ENCODE data around the gene DHX58. TPM values are rescaled to one million over a fixed set of nuclear protein-coding genes. Genes with fewer than 3 reads are reported as not detected.

DHX58 gene
- total RNA-seq, 1 donor from 2014 or later = 4.6 TPM

- DNase-seq (ENCODE audit: low read depth) = no peak
- TF ChIP-seq, protein P1, sequence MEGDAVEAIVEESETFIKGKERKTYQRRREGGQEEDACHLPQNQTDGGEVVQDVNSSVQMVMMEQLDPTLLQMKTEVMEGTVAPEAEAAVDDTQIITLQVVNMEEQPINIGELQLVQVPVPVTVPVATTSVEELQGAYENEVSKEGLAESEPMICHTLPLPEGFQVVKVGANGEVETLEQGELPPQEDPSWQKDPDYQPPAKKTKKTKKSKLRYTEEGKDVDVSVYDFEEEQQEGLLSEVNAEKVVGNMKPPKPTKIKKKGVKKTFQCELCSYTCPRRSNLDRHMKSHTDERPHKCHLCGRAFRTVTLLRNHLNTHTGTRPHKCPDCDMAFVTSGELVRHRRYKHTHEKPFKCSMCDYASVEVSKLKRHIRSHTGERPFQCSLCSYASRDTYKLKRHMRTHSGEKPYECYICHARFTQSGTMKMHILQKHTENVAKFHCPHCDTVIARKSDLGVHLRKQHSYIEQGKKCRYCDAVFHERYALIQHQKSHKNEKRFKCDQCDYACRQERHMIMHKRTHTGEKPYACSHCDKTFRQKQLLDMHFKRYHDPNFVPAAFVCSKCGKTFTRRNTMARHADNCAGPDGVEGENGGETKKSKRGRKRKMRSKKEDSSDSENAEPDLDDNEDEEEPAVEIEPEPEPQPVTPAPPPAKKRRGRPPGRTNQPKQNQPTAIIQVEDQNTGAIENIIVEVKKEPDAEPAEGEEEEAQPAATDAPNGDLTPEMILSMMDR (conservative IDR thresholded peaks at IDR 0.05; ENCODE audit: low read depth, low read length) = no peak
- H3K4me3 ChIP-seq (ENCODE audit: low read depth, low read length) = no peak overlapping the region
Measured at GRCh38 chr17:42078396-42079043, 34.0 kb downstream of the DHX58 start.

- H3K4me3 ChIP-seq (ENCODE audit: low read depth, low read length) = no peak overlapping the region
- DNase-seq (ENCODE audit: low read depth) = no peak
- TF ChIP-seq, protein P1 (conservative IDR thresholded peaks at IDR 0.05; ENCODE audit: low read depth, low read length) = no peak
Measured at GRCh38 chr17:42077755-42078154, 34.8 kb downstream of the DHX58 start.

- DNase-seq (ENCODE audit: low read depth) = no peak
- TF ChIP-seq, protein P1 (conservative IDR thresholded peaks at IDR 0.05; ENCODE audit: low read depth, low read length) = no peak
- no peak overlapping the region for H3K4me3 ChIP-seq (ENCODE audit: low read depth, low read length)
Measured at GRCh38 chr17:42076797-42077559, 35.5 kb downstream of the DHX58 start.

GRCh38 chr17:42075789-42076188, 36.7 kb downstream of the DHX58 start:
- H3K4me3 ChIP-seq (ENCODE audit: low read depth, low read length) = no peak overlapping the region
- no peak for DNase-seq (ENCODE audit: low read depth)
- TF ChIP-seq, protein P1 (conservative IDR thresholded peaks at IDR 0.05; ENCODE audit: low read depth, low read length) = no peak

DNA sequence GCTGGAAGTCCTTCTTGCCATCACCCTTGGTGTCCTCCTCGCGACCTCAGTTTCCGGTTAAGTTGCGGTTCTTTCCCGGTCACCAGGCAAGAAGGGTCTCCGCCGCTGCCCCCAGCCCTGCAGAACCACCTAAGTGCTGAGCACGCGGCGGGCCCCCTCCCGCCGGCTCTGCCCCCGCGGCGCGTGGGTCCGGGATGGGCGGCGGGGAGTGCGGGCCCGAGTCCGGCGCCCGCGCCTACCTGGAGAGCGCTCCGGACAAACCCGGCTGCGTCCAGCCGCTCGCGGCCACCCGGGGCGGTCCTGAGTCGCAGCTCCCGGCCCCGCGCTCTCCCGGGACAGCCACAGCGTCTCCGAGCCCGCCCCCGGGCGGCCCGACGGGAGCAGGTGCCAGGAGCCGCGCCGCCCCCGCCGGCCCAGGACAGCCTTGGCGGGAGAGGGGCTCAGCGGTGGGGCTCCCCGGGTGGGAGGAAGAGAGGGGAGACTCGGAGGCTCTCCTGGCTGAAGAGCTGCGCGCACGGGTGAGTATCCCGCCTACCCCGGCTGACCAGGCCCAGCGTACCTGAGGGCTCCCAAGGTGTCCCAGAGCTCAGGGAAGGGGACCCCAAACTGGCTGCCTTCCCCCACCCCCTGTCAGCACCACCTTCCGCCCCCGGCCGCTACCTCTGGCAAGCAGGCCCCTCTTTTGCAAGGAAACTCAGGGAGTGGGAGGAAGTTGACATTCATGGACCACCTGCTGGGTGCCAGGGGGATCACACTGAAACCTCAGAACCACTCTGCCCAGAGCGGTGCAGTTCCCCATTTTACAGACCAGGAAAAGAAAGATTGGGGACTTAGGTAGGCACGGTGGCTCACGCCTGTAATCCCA, 40.0 kb downstream of the DHX58 start:
- no peak for DNase-seq (ENCODE audit: low read depth)
- TF ChIP-seq, protein P1 (conservative IDR thresholded peaks at IDR 0.05; ENCODE audit: low read depth, low read length) = no peak
- H3K4me3 ChIP-seq (ENCODE audit: low read depth, low read length) = peak overlapping the region; percentile 10

GRCh38 chr17:42071810-42072209, 40.7 kb downstream of the DHX58 start:
- no peak for DNase-seq (ENCODE audit: low read depth)

More at GRCh38 chr17:42071810-42072209, 40.7 kb downstream of the DHX58 start:
- no peak overlapping the region for H3K4me3 ChIP-seq (ENCODE audit: low read depth, low read length)
- TF ChIP-seq, protein P1 (conservative IDR thresholded peaks at IDR 0.05; ENCODE audit: low read depth, low read length) = no peak

Data from epithelial cell of proximal tubule (primary cell).